Fibroblast of the aortic adventitia (primary cell): ENCODE results near the gene PRF1. TPM values are rescaled to one million over a fixed set of nuclear protein-coding genes. Genes with fewer than 3 reads are reported as not detected.

Source experiments
- DNase-seq: peaks from one replicate; pipeline ENCODE4 v3.0.0-alpha.2; 2010; ENCODE audit warnings: low read depth
- H3K4me3 ChIP-seq: 2 replicates; pipeline ENCODE4 v1.5.1; 2011; ENCODE audit warnings: low read depth, mild to moderate bottlenecking, control low read depth, low read length, moderate library complexity
- total RNA-seq: library from RNA; depleted of rRNA; stranded (reverse); fragments of >200 nt; gene quantifications from 2 replicates; pipeline ENCODE4 v1.2.3, GENCODE V29; 2012; ENCODE audit warnings: low replicate concordance
- TF ChIP-seq, protein P1 (sequence below): IDR thresholded peaks from 2 replicates; pipeline ENCODE4 v1.5.1; 2011; ENCODE audit warnings: mild to moderate bottlenecking, low read length, control low read depth, inconsistent platforms; ENCODE audit not compliant: insufficient read depth

PRF1 gene
- total RNA-seq, 1 donor: not detected

DNA sequence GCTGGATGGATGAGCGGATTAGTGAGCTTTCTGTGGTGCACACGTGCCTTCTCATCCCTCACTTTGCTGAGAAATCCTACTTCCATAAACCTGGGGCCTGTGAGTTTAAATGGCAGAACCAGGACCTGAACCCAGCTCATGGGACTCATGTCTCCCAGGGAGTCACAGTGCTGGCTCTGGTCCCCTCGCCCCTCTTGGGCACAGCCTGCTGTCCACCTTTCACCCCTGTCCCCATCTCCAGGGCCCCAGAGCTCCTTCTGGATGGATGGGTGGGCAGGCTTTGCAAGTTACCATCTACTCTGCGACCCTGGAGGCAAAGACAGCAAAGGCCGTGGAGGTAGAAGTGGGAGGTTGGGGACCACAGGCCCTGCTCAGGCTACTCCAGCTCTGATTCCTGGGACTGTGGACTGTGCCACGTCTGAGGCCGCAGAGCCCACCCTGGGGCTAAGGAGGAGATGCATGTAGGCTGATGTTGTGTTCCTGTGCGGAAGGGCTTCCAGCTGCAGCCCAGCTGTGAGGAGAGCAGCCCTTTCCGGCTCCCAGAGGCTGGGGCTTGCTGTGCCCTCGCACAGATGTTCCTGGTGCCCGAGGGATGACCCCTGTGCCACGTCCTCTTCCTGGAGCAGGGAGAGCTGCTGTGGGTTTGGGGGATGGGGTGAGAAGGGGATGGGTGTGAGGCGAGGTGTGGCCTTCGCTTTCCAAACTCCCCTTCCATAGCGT is 40.3 kb downstream of the PRF1 start:
- H3K4me3 ChIP-seq: no peak overlapping the region
- TF ChIP-seq, protein P1, sequence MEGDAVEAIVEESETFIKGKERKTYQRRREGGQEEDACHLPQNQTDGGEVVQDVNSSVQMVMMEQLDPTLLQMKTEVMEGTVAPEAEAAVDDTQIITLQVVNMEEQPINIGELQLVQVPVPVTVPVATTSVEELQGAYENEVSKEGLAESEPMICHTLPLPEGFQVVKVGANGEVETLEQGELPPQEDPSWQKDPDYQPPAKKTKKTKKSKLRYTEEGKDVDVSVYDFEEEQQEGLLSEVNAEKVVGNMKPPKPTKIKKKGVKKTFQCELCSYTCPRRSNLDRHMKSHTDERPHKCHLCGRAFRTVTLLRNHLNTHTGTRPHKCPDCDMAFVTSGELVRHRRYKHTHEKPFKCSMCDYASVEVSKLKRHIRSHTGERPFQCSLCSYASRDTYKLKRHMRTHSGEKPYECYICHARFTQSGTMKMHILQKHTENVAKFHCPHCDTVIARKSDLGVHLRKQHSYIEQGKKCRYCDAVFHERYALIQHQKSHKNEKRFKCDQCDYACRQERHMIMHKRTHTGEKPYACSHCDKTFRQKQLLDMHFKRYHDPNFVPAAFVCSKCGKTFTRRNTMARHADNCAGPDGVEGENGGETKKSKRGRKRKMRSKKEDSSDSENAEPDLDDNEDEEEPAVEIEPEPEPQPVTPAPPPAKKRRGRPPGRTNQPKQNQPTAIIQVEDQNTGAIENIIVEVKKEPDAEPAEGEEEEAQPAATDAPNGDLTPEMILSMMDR: no peak
- DNase-seq: no peak

DNA sequence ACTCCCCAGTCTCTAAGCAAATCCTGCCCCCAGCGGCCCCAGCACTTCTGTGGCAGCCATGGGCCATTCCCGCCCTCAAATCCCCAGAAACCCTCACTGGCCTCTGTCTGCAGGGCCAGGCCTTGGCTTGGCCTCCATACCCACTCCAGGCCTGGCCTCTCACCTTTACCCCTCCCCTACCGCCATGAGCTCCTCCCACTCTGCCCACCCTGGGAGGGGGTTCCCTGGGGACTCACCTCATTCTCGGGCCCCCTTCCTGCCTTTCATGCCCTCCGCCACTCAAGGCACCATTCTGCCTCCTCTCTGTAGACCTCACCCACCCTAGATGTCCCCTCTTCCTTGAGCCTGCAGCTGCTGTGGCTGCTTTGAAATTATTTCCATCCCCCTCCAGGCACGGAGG is 41.0 kb downstream of the PRF1 start:
- TF ChIP-seq, protein P1: no peak

DNA sequence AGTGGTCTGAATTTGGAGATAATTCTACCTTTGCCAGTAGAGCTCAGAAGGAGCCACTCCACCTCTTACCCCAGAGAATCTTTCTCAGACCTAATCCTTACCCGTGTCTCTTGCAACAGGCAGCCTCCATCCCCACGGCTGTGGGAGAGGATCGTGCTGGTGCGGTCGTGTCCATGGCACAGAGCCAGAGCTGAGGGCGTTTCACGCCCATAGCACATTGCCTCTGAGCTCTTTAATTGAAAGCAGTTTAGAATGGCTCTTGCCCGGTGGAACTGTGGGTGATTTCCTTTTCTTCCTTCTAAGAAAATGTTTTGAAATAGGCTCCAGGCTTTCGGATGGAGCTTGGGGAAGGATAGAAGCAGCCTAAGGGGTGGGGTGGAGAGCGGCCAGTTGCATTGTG is 41.5 kb downstream of the PRF1 start:
- no peak overlapping the region for H3K4me3 ChIP-seq
- TF ChIP-seq, protein P1: no peak
- peak; percentile 31 for DNase-seq

More for the DNA sequence above, 41.0 kb downstream of the PRF1 start:
- no peak overlapping the region for H3K4me3 ChIP-seq
- no peak for DNase-seq

DNA sequence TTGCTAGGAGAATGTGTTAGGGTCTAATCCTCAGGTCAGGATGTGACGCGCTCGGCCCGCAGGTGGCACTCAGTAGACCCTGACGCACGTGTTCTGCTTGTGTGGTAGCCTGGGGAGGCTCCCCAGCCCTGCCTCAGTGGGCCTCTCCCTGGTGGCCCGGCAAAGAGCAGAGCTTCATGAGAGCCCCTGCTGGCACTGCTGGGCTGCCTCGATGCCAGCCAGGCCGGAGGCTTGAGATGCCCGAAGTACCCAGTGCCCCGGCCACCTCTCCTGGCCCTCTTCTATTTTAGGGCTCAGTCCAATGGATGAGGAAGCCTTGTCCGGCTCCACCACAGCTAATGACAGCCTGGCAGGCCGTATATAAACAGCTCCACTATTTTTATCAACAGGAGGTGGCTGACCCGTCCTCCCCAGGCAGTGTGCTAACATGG is 42.0 kb downstream of the PRF1 start:
- TF ChIP-seq, protein P1: no peak
- no peak for DNase-seq
- H3K4me3 ChIP-seq: no peak overlapping the region

DNA sequence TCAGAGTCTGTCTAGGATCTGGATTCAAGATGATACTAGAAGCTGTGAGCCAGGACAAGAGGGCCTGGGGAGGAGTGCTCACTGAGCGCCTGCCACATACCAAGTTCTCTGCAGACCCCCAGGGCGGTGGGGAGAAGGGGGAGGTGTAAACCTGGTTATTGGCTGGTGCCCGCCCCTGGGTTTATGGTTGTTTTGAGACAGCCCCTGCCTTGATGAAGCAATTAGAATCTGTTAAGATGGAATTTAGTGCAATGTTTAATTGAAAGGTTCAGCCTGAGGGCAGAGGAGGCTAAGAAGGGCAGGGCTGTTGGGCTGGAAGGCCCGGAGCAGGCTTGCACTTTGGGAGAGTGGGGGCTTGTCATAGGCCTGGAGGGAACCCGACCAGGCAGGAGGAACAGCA is 42.7 kb downstream of the PRF1 start:
- TF ChIP-seq, protein P1: no peak
- H3K4me3 ChIP-seq: no peak overlapping the region
- DNase-seq: no peak

DNA sequence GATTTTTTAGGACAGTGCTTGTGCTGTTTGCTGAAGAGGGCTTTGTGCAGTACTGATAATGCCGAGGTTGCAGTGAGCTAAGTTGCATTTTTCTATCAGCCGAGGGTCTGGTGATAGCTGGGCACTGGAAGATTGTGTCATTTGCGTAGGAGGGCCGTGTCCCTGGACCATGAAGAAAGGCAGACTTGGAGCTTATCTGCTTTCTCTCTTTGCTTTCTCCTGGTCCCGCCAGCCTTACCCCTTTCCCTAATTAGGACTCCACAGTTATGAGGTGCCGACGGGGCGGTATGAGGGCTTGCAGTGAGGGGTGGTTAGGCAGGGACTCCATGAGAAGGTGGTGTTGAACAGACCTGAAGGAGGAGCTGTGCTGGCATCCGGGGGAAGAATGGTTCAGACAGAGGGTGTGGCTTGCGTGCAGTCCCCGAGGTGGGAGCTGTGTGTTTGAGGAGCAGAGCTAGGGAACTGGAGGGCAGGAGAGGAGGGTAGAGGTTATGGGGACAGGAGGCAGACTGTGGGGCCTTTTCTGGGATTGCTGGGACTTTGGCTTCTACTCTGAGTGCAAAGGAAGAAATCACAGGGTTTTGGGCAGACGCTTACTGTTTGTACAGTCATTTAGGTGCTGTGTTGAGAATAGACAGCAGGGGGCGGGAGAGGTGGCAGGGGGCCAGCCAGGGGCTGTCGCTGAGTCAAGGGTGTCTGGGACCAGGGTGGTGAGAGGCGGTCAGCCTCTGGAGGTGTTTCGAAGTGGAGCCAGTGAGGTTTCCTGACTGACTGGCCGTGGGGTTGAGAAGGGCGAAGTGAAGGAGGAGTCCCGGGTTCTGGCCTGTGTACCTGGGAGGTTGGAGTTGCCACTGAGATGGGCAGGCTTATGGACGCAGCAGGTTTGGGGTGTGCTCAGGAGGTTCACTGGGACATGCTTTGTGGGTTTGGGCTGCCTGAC is 43.4 kb downstream of the PRF1 start:
- H3K4me3 ChIP-seq: peak overlapping the region; percentile 37
- DNase-seq: peak; percentile 66
- TF ChIP-seq, protein P1: peak; percentile 70
